Vagina (tissue), 2 donors: ENCODE results near the gene TBC1D7.

Experiments used
- CTCF ChIP-seq, 3 experiments: fragments of 450-650 bp in 2 of 3; fragments of 200-600 bp in 1 of 3; sonication (generic) in 1 of 3; IDR thresholded peaks; one replicate each; pipeline ENCODE4 v1.5.1; 2017 to 2019; ENCODE audit warnings: antibody characterized with exemption in 3 of 3, mild to moderate bottlenecking in 2 of 3, moderate library complexity in 2 of 3
- POLR2A ChIP-seq, 2 donors: fragments of 450-650 bp; IDR thresholded peaks; one replicate each; pipeline ENCODE4 v1.6.1; 2017; ENCODE audit warnings: antibody characterized with exemption in 2 of 2, mild to moderate bottlenecking in 2 of 2, moderate library complexity in 2 of 2

DNA sequence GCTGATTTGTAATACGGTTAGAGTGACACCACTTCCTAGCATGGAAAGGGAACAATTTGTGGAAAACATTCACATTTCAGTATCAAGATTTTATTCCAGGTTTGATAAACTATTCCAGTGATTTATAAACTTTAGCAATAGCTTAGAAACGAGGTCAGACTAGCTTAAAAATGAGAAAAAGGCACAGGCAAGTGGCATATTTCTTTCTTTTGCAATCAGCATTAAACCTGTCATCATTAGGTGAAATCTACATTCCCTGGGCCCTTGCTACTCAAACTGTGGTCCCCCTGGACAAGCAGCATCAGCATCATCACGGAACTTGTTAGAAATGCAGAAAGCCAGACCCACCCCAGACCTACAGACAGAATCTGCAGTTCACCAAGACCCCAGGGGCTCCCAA lies 29.9 kb downstream of the TBC1D7 start:
- TF ChIP-seq CTCF (IDR thresholded peaks at IDR 0.05) (no peak), POLR2A (IDR thresholded peaks at IDR 0.05) (no peak)
